ENCODE data around the gene MORN1. TPM values are rescaled to one million over a fixed set of nuclear protein-coding genes. Genes with fewer than 3 reads are reported as not detected.

Gene MORN1
- polyA plus RNA-seq, 3 donors: 9.1 to 9.5 (median 9.2) TPM

DNA sequence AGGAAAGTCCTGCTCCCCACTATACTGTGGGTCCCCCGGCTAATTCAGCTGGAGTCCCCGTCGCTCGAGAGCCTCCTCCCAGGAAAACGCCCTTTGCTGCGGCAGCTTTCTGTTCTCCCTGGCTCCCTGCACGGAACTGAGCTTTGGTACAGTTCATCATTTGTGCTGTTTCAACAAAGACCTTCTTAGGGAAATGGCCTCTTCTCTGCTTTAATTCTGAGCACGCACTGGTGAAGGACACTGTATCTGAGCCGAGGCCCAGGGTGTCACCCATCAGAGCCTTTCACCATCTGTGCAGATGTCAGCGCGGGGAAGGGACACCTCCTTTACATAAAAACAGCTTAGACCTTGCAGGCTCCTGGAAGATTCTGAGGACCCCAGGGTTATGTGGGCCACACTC is 34.5 kb upstream of the MORN1 start:
- DNase-seq (ENCODE audit: low read depth in 3 of 3, low spot score in 2 of 3): no peak

DNA sequence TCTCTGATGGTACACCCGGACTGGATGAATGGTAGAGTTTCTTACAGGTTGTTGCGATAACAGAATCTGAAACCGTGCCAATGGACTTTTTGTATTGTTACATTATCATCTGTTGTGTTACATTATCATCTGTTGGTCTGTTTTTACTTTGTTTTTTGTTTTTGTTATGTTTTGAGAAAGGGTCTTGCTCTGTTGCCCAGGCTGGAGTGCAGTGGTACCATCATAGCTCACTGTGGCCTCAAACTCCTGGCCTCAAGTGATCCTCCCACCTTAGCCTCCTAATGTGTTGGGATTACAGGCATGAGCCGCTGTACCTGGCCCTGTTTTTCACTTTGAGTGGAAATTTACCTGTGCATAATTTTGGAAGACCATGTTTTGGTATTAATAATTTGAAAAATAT is 31.2 kb upstream of the MORN1 start:
- DNase-seq (ENCODE audit: low read depth in 3 of 3, low spot score in 2 of 3): no peak

DNA sequence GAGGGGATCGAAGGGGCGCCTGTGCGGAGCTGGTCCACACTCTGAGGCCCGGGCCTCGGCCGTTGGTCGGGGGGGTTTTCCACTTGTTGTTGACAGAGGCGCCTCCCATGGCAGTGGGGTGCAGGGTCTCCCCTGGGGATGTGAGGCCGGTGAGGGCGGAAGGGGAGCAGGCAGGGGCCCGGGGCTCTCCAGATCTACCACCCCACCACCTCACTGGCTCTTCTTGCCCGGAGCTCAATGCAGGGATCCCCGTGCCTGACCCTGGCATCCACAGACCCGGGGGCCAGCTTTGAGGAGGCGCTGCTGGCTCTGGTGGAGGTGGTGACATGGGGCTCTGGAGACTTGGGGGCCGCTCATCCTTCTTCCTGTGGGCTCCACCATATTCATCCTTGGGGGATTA is 28.1 kb upstream of the MORN1 start:
- DNase-seq (ENCODE audit: low read depth in 3 of 3, low spot score in 2 of 3): no peak

DNA sequence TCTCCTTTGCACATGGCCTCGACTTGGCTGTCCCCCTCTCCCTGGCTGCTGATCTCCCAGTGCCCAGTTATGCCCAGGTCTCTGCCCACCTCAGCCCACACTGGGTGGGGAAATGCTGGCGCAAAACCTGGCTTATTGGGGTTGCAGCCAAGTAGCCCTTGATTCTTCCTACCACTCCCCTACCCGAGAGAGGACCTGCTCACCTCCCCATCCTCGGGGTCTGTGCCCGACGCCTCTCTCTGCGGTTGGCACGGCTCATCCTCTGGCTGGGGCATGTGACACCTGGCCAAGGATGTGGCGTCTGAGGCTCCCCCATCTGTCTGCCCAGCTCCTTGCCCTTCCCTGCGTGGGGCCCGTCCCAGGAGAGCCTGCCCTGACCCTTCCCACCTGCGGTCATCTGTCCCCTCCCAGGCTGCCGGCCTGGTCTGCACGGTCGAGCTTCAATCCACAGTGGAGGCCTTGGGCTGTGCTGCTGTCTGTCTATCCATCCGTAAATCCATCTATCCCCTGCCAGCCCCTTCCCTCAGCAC is 27.5 kb upstream of the MORN1 start:
- no peak for DNase-seq (ENCODE audit: low read depth in 3 of 3, low spot score in 2 of 3)

DNA sequence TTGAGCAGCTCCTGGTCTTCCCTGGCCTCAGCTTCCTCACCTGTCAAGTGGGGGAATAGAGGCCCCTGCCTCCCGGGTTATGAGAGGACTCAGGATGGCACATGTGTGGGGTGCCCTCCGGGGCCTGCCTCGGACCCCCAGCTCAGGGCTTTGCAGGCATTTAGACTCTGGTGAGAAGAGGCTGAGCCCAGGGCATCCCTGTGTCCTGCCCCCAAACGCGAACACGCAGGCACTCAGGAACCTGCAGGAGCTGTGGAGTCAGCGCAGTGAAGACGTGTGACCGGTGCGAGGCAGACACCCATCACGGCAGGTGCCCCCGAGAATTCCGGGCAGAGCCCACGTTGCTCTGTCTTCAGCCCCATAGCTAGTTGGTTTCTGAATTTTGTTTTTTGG is 26.5 kb upstream of the MORN1 start:
- DNase-seq (ENCODE audit: low read depth in 3 of 3, low spot score in 2 of 3): no peak

DNA sequence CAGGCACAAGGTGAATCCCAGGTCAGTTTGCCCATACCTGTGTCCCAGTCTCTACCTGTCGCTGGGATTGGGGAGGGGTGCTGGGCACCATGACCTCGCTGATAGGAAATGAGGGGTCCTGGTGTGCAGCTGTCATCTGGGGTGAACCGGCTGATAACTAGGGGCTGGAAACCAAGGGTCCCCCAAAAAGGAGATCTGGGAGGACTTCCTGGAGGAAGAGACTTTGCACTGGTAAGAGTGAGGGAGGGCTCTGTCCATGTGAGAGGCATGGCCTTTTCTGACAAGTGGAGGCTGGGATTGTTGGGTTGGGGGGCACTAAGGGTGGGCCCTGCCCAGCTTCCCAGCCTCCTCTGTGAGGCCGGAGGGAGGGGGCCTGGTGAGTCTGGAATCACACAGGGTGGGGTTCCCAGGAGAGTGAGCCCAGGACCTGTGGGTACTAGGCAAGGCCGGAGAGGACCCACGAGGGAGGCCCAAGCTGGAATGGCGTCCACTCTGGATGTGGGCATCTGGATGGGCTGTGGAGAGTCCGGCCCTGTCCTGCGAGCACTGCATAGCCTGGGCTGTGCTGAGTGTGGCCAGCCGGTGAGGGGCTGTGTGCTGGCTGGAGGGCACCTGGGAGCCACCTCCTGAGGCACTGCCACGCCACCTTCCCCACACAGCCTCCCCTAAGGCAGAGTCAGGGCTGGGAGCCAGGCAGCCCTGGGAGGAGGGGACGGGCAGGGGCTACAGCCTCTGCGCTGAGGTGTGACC is 25.9 kb upstream of the MORN1 start:
- DNase-seq (ENCODE audit: low read depth in 3 of 3, low spot score in 2 of 3): no peak

DNA sequence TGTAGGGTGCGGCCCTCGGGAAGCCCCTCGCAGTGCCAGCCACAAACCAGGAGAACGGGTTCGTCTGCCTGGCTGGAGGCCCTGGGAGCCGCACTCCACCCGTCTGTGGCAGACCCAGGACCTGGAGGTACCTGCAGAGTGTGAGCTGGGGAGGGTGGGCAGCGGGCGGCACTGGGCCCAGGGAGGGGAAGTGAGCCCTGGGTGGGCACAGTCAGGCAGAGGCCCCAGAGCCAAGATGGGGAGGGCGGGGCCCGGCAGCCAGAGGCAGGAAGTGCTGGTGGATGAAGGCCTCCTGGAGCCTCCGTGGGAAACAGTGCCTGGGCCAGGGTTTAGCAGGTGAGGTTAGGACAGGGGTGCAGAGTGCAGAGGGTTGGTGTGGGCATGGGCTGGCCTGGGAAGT is 25.0 kb upstream of the MORN1 start:
- no peak for DNase-seq (ENCODE audit: low read depth in 3 of 3, low spot score in 2 of 3)

DNA sequence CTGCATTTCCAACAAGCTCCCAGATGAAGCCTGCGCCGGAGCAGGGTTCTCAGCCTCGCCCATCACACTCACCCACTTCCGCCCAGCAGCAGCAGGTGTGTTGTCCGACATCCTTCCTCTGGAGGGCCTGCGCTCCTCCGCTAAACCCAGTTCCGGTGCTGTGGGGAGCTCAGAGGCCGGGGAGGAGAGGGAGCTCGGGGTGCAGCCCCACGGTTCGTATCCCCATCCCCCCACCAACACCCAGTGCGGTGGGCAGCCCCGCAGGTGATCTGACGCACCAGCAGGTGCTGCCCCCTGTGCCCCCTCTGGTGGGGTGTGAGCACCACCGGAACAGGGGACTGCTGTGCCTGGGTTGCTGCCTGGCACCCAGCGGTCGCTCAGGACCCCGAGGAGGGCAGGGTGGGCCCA is 24.5 kb upstream of the MORN1 start:
- no peak for DNase-seq (ENCODE audit: low read depth in 3 of 3, low spot score in 2 of 3)

DNA sequence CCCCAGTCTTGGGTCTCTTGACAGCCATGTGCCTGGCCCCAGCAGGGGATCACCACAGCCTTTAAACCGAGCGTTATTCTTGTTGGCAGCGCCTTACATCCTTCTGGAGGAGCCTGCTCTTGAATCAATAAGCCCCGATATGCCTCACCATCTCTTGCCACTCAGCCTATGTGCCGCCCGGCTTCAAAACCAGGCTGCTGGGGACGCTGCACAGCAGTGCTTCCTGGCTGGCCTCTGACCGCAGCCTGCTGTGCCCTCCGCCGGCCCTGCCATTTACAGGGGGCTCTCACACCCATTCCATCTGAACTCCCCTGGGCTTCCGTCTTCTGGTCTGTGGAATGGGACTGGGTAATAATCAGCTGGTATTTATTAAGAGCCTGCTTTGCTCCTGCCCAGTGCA is 24.0 kb upstream of the MORN1 start:
- DNase-seq (ENCODE audit: low read depth in 3 of 3, low spot score in 2 of 3): no peak

DNA sequence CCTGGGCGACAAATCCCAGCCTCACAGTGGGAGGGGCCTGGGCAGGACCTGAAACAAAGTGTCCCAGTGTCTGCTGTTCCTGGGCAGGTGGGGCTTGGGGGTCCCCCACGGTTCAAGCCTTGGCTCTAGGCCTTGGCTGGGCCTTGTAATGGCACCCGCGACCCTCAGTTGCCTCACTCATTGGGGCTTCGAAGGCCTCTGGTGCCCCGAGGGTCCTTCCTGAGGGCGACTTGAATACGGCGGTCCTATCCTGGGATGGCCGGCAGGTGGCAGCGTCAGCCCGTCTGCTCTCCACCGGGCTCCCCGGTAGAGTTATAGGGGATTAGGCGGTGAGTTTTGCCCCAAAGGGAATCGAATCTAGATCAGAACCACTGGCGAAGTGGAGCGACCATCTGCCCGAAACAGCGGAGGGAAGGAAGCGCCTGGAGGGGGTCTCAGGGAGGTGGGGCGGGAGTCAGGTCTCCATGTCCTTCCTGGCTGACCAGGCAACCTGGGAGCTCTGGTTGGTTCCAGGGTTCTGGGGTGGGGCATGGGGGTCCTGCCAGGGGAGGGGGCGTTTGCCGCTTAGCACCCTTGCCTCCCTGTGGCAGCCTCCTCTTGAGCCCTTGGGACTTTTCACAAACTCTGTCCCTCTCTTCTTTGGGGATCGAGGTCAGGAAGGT is 23.1 kb upstream of the MORN1 start:
- no peak for DNase-seq (ENCODE audit: low read depth in 3 of 3, low spot score in 2 of 3)

DNA sequence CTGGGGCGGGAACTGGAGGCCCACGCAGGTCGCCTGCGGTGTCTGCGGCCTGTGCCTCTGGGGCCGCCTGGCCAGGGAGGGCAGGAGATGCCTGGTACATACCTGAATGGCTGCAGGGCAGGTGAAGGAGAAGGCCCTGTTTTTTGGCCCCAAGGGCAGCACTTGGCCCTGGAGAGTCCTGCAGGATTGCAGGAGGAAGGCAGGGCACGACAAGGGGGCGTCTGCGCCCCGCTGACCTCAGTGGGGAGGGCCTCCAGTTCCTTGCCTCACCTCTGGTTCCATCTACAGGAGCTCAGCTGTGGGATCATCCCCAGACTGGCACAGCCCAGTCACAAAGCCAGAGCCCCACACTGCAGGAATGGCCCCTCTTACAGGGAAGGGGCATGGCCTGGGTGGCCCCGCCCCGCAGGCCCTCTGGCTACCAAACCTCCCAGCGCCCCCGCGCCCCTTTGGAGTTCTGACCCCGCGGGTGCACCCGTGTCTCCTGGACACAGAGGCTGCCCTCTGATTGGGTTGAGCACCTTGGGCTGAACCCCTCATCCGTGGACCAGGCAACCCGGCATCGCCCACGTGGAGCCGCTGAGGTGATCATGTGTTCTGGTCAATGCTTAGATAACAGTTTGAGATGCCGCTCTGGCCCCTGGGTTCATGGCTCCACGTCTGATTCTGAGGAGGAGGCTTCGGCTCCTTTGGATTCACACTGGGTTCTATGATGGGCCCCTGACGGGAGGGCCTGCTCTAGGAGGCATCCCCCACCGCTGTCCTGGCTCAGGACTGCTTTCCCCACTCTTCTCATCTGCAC is 22.3 kb upstream of the MORN1 start:
- no peak for DNase-seq (ENCODE audit: low read depth in 3 of 3, low spot score in 2 of 3)

DNA sequence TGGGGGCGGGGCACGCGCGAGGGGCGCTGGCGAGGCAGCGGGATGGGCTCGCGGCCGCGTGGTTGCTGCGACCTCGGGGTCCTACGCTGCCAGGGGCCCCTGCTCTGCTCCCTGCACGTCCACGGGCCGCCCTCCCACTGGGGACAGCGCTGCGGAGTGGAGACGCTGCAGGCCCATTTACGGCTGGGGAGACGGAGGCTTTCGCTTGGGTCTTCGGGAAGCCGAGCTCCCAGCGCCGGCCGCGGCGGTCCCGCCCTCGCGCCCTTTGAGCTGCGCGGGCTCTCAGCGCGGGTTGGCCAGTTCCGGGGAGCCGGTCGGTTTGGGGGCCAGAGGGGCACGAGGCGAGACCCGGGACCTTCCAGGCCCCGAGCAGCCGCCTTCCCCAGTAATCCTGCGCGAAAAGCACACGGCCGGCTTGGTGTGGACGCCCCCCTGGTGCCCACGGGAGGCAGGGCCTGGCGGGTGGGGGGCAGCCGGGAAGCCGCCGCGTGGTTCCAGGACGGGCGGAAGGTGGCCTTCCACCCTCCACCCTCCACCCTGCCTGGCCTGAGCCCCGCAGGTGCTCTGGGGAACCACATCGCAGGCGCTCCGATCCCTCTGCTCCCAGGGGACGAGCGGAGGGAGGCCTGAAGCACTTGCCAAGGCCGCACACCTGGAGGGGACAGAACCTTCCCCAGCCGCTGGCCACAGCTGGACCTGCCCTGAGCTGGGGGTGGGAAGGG is 21.6 kb upstream of the MORN1 start:
- no peak for DNase-seq (ENCODE audit: low read depth in 3 of 3, low spot score in 2 of 3)

DNA sequence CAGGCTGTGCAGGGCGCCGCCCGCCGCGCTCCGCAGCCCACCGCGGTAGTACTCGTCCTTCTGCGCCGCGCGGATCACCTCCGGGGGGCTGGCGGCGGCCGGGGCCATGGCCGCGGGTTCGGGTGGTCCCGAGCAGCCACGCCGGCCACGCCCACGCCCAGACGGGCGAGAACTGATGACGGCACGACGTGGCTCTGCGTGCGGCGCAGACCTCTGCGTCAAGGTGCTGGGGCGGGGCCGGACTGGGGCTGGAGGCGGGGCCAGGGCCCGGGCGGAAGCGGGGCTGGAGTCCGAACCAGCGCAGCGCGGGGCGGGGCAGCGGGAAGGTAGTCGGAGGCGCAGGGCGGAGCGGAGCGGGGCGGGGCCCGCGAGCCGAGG is 21.0 kb upstream of the MORN1 start, which contains the start of gene PEX10:
Gene PEX10 (minus strand): TSS at position 170 of the 378 bp plus-strand sequence. CDS start 62 bp downstream, at position 108.
- peak; percentile 82 to 90 (median 88) for DNase-seq (ENCODE audit: low read depth in 3 of 3, low spot score in 2 of 3)

DNA sequence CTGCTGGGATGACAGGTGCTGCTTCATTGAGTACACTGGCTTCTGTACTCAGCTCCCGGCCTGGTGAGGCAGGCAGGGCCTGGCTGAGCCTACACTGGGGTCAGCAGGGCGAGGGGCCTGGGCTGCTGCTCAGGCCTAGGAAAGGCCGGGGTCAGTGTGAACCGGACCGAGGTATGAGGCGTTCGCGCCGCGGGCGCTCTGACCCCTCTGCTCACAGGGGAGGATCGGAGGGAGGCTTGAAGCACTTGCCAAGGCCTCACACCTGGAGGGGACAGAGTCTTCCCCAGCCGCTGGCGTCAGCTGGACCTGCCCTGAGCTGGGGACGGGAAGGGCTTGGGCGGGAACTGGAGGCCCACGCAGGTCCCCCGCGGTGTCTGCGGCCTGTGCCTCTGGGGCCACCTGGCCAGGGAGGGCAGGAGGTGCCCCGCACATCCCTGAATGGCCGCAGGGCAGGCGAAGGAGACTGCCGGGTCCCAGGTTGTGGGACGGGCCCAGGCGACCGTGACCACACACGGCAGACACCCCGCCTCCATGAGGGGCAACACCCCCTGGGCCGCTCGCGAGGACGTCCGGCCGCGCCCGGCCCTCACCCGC is 20.5 kb upstream of the MORN1 start:
- no peak for DNase-seq (ENCODE audit: low read depth in 3 of 3, low spot score in 2 of 3)

DNA sequence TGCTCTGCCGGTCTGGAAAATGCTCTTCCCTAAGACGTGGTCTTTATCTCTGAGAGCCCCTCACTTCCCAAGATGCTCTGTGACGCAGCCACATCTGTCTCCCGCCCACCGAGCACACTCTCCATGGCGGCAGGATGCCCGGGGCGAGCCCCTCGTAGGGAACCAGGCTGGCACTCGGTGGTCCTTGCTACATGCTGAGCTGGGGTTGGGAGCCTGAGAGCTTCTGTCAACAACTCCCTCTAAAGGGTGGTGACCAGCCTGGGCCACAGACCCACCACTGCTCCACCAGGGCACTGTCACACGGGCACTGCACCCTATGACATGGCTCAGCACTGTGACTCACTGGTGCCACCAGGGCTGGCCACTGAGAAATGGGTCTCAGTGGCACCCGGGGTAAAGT is 18.4 kb upstream of the MORN1 start:
- DNase-seq (ENCODE audit: low read depth in 3 of 3, low spot score in 2 of 3): no peak

DNA sequence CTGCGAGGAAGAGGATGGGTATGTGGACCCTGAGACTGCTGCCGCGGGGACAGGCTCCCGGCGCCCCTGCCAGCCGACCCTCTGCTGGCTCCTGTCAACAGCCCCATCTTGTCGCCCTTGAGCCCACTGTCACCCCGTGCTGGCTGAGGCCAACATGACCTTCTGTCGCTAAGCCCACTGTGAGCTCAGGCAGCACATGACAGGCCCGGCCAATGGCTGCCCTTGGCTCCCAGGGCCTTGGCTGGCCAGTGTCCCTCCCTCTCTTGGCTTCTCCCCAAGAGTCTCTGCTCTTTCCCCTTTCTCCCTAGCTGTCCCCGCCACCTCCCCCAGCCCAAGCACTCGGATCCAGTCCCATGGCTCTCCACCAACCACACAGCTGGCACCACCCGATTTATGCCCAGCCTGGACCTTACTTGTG is 17.5 kb upstream of the MORN1 start:
- no peak for DNase-seq (ENCODE audit: low read depth in 3 of 3, low spot score in 2 of 3)

DNA sequence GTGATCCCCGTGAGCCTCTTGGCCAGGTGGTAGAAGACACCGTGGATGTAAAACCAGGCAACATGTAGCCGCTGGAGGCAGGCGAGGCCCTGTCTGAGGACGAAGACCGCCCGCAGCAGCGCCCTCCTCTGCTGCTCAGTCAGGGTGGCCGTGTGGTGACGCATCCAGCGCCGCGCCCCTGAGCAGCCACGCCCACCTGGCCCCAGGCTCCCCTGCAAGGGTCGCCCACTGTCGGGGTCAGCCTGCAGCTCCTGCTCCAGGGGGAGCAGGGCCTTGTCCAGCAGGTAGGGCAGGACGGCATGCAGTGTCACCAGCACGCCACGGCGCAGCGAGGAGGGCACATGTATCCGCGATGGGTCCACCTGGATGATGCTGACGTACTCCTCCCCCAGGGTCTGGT is 17.1 kb upstream of the MORN1 start:
- no peak for DNase-seq (ENCODE audit: low read depth in 3 of 3, low spot score in 2 of 3)

DNA sequence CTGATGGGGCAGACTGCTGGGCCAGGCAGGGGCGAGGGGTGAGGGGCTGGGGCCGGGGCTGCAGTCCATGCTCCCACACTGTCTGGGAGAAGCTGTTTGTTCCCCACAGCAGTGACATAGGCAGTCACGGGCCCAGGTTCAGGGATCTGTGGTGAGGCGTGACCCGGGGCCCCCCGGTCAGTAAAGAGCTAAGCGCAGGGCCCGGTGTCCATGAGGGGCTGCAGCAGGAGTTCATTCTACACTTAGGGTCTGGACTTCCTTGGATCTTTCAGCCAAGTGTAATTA is 16.6 kb upstream of the MORN1 start:
- DNase-seq (ENCODE audit: low read depth in 3 of 3, low spot score in 2 of 3): no peak

DNA sequence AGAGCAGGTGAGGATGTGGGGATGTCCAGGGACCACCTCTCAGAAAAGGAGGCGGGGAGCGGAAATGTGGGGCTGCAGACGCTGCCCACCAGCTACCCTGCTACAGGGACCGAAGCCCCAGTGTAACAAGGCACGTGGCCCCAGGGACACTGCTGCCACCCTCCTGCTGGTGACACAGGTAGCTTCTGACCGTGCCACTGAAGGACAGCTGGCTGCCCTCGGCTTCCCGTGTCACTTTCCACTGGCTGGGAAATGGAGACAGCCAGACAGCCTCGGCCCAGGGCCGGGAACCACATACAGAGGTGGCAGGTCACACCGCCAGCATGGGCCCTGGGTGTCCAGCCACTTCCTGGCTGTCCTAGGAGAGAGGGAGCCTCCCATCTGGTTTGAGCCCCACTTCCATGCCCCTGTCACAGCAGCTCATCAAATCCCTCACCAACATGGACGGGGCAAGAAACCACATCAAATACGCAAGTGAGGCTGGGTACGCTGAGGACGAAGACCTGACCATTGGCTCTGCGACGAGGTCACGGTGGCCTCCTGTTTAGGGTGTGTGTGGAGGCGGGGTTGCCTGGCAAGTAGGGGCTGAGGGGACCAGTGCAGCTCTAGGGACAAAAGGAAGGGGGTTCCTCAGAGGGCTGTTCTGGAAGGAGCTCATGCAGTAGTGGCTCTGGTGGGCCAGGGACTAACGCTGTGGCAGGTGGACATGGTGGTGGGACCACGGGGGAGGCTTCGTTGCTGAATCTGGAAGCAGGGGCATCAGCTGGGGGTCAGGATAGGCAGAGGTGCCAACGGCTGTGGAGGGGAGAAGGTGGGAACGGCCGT is 16.0 kb upstream of the MORN1 start:
- no peak for DNase-seq (ENCODE audit: low read depth in 3 of 3, low spot score in 2 of 3)

All from right renal cortex interstitium (tissue), 3 donors.